Measurements from ENCODE around the gene LATS1. TPM values are rescaled to one million over a fixed set of nuclear protein-coding genes. Genes with fewer than 3 reads are reported as not detected.

LATS1 gene
- total and polyA plus RNA-seq, 4 donors: 2.7 to 9.2 (median 5.5) TPM

DNA sequence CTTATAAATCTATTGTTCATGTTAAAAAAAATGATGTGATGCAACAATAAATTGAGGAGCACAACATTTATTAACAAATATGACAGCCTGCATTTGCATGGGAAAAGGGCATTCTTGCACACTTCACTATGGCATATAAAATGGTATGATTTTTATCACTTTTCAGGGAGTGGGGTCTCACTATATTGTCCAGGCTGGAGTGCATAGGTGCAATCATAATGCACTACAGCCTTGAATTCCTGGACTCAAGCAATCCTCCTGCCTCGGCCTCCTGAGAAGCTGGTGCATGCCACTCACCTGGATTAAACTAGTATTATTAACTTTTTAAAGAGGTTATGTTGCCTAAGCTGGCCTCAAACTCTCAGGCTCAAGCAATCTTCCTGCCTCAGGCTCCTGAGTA, 17.0 kb upstream of the LATS1 start:
- peaks cover 9 to 58% (median 33%) of the 10 kb centered on the region in 4 donors for H3K36me3 ChIP-seq (ENCODE audit: control insufficient read depth in 4 of 4, insufficient read depth in 3 of 4, low read depth in 1 of 4, low read length in 3 of 4)
- no peak for DNase-seq (ENCODE audit: low spot score)
- H3K4me3 ChIP-seq (ENCODE audit: low read depth in 1 of 3, low read length in 3 of 3): no peak overlapping the region
- no peaks in the 10 kb centered on the region for H3K9me3 ChIP-seq (ENCODE audit: control insufficient read depth in 4 of 4, low read length in 3 of 4)
- no peak overlapping the region for H3K9ac ChIP-seq (ENCODE audit: low read depth in 1 of 2, low read length in 2 of 2)
- TF ChIP-seq FOXA2 (IDR thresholded peaks at IDR 0.05) (no peak), CTCF (IDR thresholded peaks at IDR 0.05; ENCODE audit: low read depth, low read length, missing input control) (no peak), RXRA (IDR thresholded peaks at IDR 0.05) (no peak), HNF4G (IDR thresholded peaks at IDR 0.05) (no peak), YY1 (IDR thresholded peaks at IDR 0.05) (no peak), EGR1 (IDR thresholded peaks at IDR 0.05; ENCODE audit: low read depth in 2 of 2) (no peak)
- no peak overlapping the region for H3K27ac ChIP-seq (ENCODE audit: low read depth in 1 of 2, low read length in 2 of 2)
- no peaks in the 10 kb centered on the region for H3K27me3 ChIP-seq (ENCODE audit: control insufficient read depth in 4 of 4, insufficient read depth in 4 of 4, low read length in 3 of 4)
- no peaks in the 10 kb centered on the region for H3K4me1 ChIP-seq (ENCODE audit: control insufficient read depth in 4 of 4, insufficient read depth in 4 of 4, low read length in 3 of 4)
- WGBS: 98% methylated on average over 1 of the region's 1 CpG

- TF ChIP-seq SP1 (IDR thresholded peaks at IDR 0.05): no peak
- TF ChIP-seq NR2F2 (IDR thresholded peaks at IDR 0.05): no peak
- no peak for TF ChIP-seq RXRA (IDR thresholded peaks at IDR 0.05)
- TF ChIP-seq ZBTB33 (IDR thresholded peaks at IDR 0.05): no peak
- TF ChIP-seq HNF4A (conservative IDR thresholded peaks at IDR 0.05): no peak
- no peak for TF ChIP-seq CTCF (IDR thresholded peaks at IDR 0.05; ENCODE audit: low read depth, low read length, missing input control)
- no peak for TF ChIP-seq GABPA (IDR thresholded peaks at IDR 0.05 in 1 of 2, conservative IDR thresholded peaks at IDR 0.05 in 1 of 2)
- TF ChIP-seq YY1 (IDR thresholded peaks at IDR 0.05): no peak
- TF ChIP-seq FOXA2 (IDR thresholded peaks at IDR 0.05): no peak
- no peak for TF ChIP-seq HNF4G (IDR thresholded peaks at IDR 0.05)
- TF ChIP-seq ATF3 (IDR thresholded peaks at IDR 0.05): no peak
- H3K9ac ChIP-seq (ENCODE audit: low read depth in 1 of 2, low read length in 2 of 2): no peak overlapping the region
- H3K4me3 ChIP-seq (ENCODE audit: low read depth in 1 of 3, low read length in 3 of 3): no peak overlapping the region
- H3K9me3 ChIP-seq (ENCODE audit: control insufficient read depth in 4 of 4, low read length in 3 of 4): no peaks in the 10 kb centered on the region
- no peaks in the 10 kb centered on the region for H3K27me3 ChIP-seq (ENCODE audit: control insufficient read depth in 4 of 4, insufficient read depth in 4 of 4, low read length in 3 of 4)
- 99% methylated on average over 2 of the region's 2 CpGs for WGBS
- no peaks in the 10 kb centered on the region for H3K4me1 ChIP-seq (ENCODE audit: control insufficient read depth in 4 of 4, insufficient read depth in 4 of 4, low read length in 3 of 4)
- H3K36me3 ChIP-seq (ENCODE audit: control insufficient read depth in 4 of 4, insufficient read depth in 3 of 4, low read depth in 1 of 4, low read length in 3 of 4): peaks cover 9 to 61% (median 35%) of the 10 kb centered on the region in 4 donors
- no peak overlapping the region for H3K27ac ChIP-seq (ENCODE audit: low read depth in 1 of 2, low read length in 2 of 2)
- no peak for DNase-seq (ENCODE audit: low spot score)
Observed at GRCh38 chr6:149733089-149733720, 15.3 kb upstream of the LATS1 start.
